Psoas muscle (tissue), 8 donors: Measurements from ENCODE around the gene IRF6. TPM values are rescaled to one million over a fixed set of nuclear protein-coding genes. Genes with fewer than 3 reads are reported as not detected.

Experiments
- ATAC-seq, 4 donors: fragments of 200-7000 bp; cut with Tn5 transposase; one replicate each; pipeline ENCODE4 v1.9.1; 2020; ENCODE audit warnings: moderate library complexity in 3 of 4, mild to moderate bottlenecking in 2 of 4
- DNase-seq, 2 donors: peaks; one replicate each; pipeline ENCODE4 v3.0.0-alpha.2; 2020
- H3K27ac ChIP-seq: fragments of 200-600 bp; one replicate; pipeline ENCODE4 v1.8.0; 2022
- H3K27me3 ChIP-seq, 3 donors: fragments of 200-600 bp in 1 of 3; one replicate each; pipeline versions ENCODE4 v1.6.1 to v1.8.0; 2013 to 2022; ENCODE audit warnings: low read length in 2 of 3, mild to moderate bottlenecking in 2 of 3, moderate library complexity in 1 of 3; ENCODE audit not compliant: insufficient read depth in 3 of 3
- H3K36me3 ChIP-seq, 2 donors: fragments of 200-600 bp in 1 of 2; one replicate each; pipeline versions ENCODE4 v1.6.1 to v1.8.0; 2013 to 2022; ENCODE audit warnings: low read depth in 1 of 2, mild to moderate bottlenecking in 1 of 2, moderate library complexity in 1 of 2; ENCODE audit not compliant: insufficient read depth in 1 of 2
- H3K4me1 ChIP-seq: fragments of 200-600 bp; one replicate; pipeline ENCODE4 v1.8.0; 2022
- H3K4me3 ChIP-seq: fragments of 200-600 bp; one replicate; pipeline ENCODE4 v1.8.0; 2022; ENCODE audit warnings: mild to moderate bottlenecking
- H3K9me3 ChIP-seq: fragments of 200-600 bp; one replicate; pipeline ENCODE4 v1.8.0; 2022
- CTCF ChIP-seq: fragments of 200-600 bp; IDR thresholded peaks from one replicate; pipeline ENCODE4 v1.8.0; 2022; ENCODE audit warnings: antibody characterized with exemption
- WGBS, 3 donors: extraction: QIAGEN DNeasy Blood & Tissue Kit; methylation state at CpG; one replicate each; pipeline versions ENCODE4 v1.1.6 to v1.1.7; 2013; 5-methylcytosine and 5-hydroxymethylcytosine counted together
- intact Hi-C, 2 donors: fragments of 100-400 bp; cut with DNase I; formaldehyde crosslinking; loops; one replicate each; pipeline versions ENCODE4 v1.11.0 to v1.14.2; 2022
- polyA plus RNA-seq, 3 donors: library from polyadenylated mRNA; stranded (reverse); fragments of 200-250 nt; gene quantifications; one replicate each; pipeline ENCODE4 v1.2.3, GENCODE V29; 2013
- total RNA-seq, 4 donors: library from RNA; stranded (reverse); fragmentation: NEBNext Ultra II Directional in 2 of 4; extraction: Animal tissue kit (Norgen Biotek cat#: 25700) in 2 of 4; gene quantifications; one replicate each; pipeline versions ENCODE4 v1.2.1 to v1.2.4, GENCODE V29; 2021 to 2023
- donor health status: healthy with polysubstance abuse.
- donor health status: DM: no; HTN: no; CAD: no; lungs with moderate emphysema.
- donor health status: Bipolar disorder and iron deficiency.
- donor health status: healthy.
- donor health status: DM: yes; HTN: yes; CAD: no.
- donor health status: DM: no; HTN: no; CAD: no.
- donor health status: DM: no; HTN: no; CAD: no.
- donor health status: DM: yes; HTN: yes; CAD: no.

The IRF6 gene
- total and polyA plus RNA-seq, 7 donors: 0.26 to 5.1 (median 0.37) TPM; not detected in 1

- H3K36me3 ChIP-seq: no peaks in the 10 kb centered on the region
- WGBS, 3 donors: 82 to 86% (median 85%) methylated on average over 4 of the region's 4 CpGs
- H3K4me1 ChIP-seq: no peaks in the 10 kb centered on the region
- no peak overlapping the region for H3K4me3 ChIP-seq
- intact Hi-C loops: no loop called here
- H3K27ac ChIP-seq: no peak overlapping the region
- no peaks in the 10 kb centered on the region for H3K9me3 ChIP-seq
- no peak for DNase-seq
- H3K27me3 ChIP-seq: peaks cover 0 to 21% (median 8%) of the 10 kb centered on the region in 3 donors
- no peak for TF ChIP-seq CTCF
- ATAC-seq: no peak
Measured at GRCh38 chr1:209807509-209807908, 1.6 kb upstream of the IRF6 start.

GRCh38 chr1:209805341-209805781, 581 bp downstream of the IRF6 start:
- H3K27me3 ChIP-seq: peaks cover 0 to 21% (median 10%) of the 10 kb centered on the region in 3 donors
- H3K9me3 ChIP-seq: no peaks in the 10 kb centered on the region
- H3K4me3 ChIP-seq: peak overlapping the region; percentile 46
- no peak for ATAC-seq
- no peak for TF ChIP-seq CTCF
- intact Hi-C loops: no loop called here
- H3K36me3 ChIP-seq: no peaks in the 10 kb centered on the region
- 38 to 43% (median 40%) methylated on average over 19 of the region's 19 CpGs for WGBS, 3 donors
- H3K4me1 ChIP-seq: no peaks in the 10 kb centered on the region
- H3K27ac ChIP-seq: no peak overlapping the region
- DNase-seq: no peak

GRCh38 chr1:209803568-209803967, 2.4 kb downstream of the IRF6 start:
- Histone ChIP-seq H3K4me1 (no peaks in the 10 kb centered on the region), H3K9me3 (no peaks in the 10 kb centered on the region), H3K27ac (no peak overlapping the region), H3K27me3 (peaks cover 0 to 21% (median 11%) of the 10 kb centered on the region in 3 donors), H3K4me3 (no peak overlapping the region), H3K36me3 (no peaks in the 10 kb centered on the region)
- DNase-seq (no peak), ATAC-seq (no peak)
- intact Hi-C loops: no loop called here
- no peak for TF ChIP-seq CTCF
- 73 to 79% (median 76%) methylated on average over 1 of the region's 1 CpG for WGBS, 3 donors

GRCh38 chr1:209802780-209803152, 3.2 kb downstream of the IRF6 start:
- Histone ChIP-seq H3K9me3 (no peaks in the 10 kb centered on the region), H3K36me3 (no peaks in the 10 kb centered on the region), H3K4me3 (no peak overlapping the region), H3K27me3 (peaks cover 0 to 21% (median 11%) of the 10 kb centered on the region in 3 donors), H3K27ac (no peak overlapping the region), H3K4me1 (no peaks in the 10 kb centered on the region)
- DNase-seq (no peak), ATAC-seq (no peak)
- no peak for TF ChIP-seq CTCF
- intact Hi-C loops: no loop called here
- 85 to 92% (median 87%) methylated on average over 4 of the region's 4 CpGs for WGBS, 3 donors

- peaks cover 0 to 21% (median 11%) of the 10 kb centered on the region in 3 donors for H3K27me3 ChIP-seq
- TF ChIP-seq CTCF: no peak
- 84 to 89% (median 86%) methylated on average over 4 of the region's 4 CpGs for WGBS, 3 donors
- DNase-seq: no peak
- no peaks in the 10 kb centered on the region for H3K4me1 ChIP-seq
- H3K27ac ChIP-seq: no peak overlapping the region
- H3K36me3 ChIP-seq: no peaks in the 10 kb centered on the region
- intact Hi-C loops: no loop called here
- H3K9me3 ChIP-seq: no peaks in the 10 kb centered on the region
- no peak for ATAC-seq
- H3K4me3 ChIP-seq: no peak overlapping the region
Measured at GRCh38 chr1:209802117-209802779, 3.7 kb downstream of the IRF6 start.
